Measurements from ENCODE around the gene ABCC1.
"Not testable (repeated sequence)": the region's sequence is repeated elsewhere in the genome, so short reads cannot be mapped to it uniquely, and the experiment has no call there.

DNA sequence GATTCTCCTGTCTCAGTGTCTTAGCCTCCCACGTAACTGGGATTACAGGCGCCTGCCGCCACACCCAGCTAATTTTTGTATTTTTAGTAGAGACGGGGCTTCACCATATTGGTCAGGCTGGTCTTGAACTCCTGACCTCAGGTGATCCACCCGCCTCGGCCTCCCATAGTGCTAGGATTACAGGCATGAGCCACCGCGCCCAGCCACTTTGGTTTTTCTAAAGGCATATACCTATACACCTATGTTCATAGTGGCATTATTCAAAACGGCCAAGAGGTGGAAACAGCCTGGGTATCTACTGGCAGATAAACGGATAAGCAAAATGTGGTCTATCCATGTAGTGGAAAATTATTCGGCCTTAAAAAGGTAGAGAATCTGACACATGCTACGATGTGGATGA, 203.6 kb downstream of the ABCC1 start:
- TF ChIP-seq, protein P1, sequence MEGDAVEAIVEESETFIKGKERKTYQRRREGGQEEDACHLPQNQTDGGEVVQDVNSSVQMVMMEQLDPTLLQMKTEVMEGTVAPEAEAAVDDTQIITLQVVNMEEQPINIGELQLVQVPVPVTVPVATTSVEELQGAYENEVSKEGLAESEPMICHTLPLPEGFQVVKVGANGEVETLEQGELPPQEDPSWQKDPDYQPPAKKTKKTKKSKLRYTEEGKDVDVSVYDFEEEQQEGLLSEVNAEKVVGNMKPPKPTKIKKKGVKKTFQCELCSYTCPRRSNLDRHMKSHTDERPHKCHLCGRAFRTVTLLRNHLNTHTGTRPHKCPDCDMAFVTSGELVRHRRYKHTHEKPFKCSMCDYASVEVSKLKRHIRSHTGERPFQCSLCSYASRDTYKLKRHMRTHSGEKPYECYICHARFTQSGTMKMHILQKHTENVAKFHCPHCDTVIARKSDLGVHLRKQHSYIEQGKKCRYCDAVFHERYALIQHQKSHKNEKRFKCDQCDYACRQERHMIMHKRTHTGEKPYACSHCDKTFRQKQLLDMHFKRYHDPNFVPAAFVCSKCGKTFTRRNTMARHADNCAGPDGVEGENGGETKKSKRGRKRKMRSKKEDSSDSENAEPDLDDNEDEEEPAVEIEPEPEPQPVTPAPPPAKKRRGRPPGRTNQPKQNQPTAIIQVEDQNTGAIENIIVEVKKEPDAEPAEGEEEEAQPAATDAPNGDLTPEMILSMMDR (conservative IDR thresholded peaks at IDR 0.05; ENCODE audit: low read depth, low read length) = not testable (repeated sequence)
- not testable (repeated sequence) for TF ChIP-seq EZH2 (IDR thresholded peaks at IDR 0.05; ENCODE audit: borderline replicate concordance, low read depth, low read length, poor library complexity, severe bottlenecking)
